ENCODE results near the gene R3HDM2.
A peak's percentile ranks its signal among the peaks of the same experiment; 100 is the strongest.

Gene R3HDM2

GRCh38 chr12:57430931-57431566 is at the start of gene R3HDM2:
TSS of gene R3HDM2 (minus strand) at chr12:57431043. CDS start at chr12:57310428, 120,615 bp downstream.
- DNase-seq (ENCODE audit: low read depth in 2 of 2, low spot score in 1 of 2) = peak; percentile 93 to 94

- no peak for DNase-seq (ENCODE audit: low read depth in 2 of 2, low spot score in 1 of 2)
Observed at GRCh38 chr12:57479376-57480115, 48.7 kb upstream of the R3HDM2 start, which contains the start of gene ARHGAP9. TSS of gene ARHGAP9 (minus strand) at chr12:57479866. CDS start at chr12:57479406, 460 bp downstream.

GRCh38 chr12:57479043-57479375 is 48.2 kb upstream of the R3HDM2 start:
- no peak for DNase-seq (ENCODE audit: low read depth in 2 of 2, low spot score in 1 of 2)

GRCh38 chr12:57477710-57478681 is 47.2 kb upstream of the R3HDM2 start:
- DNase-seq (ENCODE audit: low read depth in 2 of 2, low spot score in 1 of 2) = no peak

- no peak for DNase-seq (ENCODE audit: low read depth in 2 of 2, low spot score in 1 of 2)
Observed at GRCh38 chr12:57476993-57477709, 46.3 kb upstream of the R3HDM2 start.

GRCh38 chr12:57476162-57476992 is 45.5 kb upstream of the R3HDM2 start:
- DNase-seq (ENCODE audit: low read depth in 2 of 2, low spot score in 1 of 2) = peak in 1 of 2 donors; percentile 54

- no peak for DNase-seq (ENCODE audit: low read depth in 2 of 2, low spot score in 1 of 2)
Observed at GRCh38 chr12:57475271-57476161, 44.7 kb upstream of the R3HDM2 start.

GRCh38 chr12:57474862-57475261 is 44.0 kb upstream of the R3HDM2 start:
- no peak for DNase-seq (ENCODE audit: low read depth in 2 of 2, low spot score in 1 of 2)

GRCh38 chr12:57474430-57474829 is 43.6 kb upstream of the R3HDM2 start:
- no peak for DNase-seq (ENCODE audit: low read depth in 2 of 2, low spot score in 1 of 2)

GRCh38 chr12:57473886-57474285 is 43.0 kb upstream of the R3HDM2 start:
- no peak for DNase-seq (ENCODE audit: low read depth in 2 of 2, low spot score in 1 of 2)

- no peak for DNase-seq (ENCODE audit: low read depth in 2 of 2, low spot score in 1 of 2)
Observed at GRCh38 chr12:57473392-57473791, 42.5 kb upstream of the R3HDM2 start.

- DNase-seq (ENCODE audit: low read depth in 2 of 2, low spot score in 1 of 2) = no peak
Observed at GRCh38 chr12:57472391-57472790, 41.5 kb upstream of the R3HDM2 start.

- no peak for DNase-seq (ENCODE audit: low read depth in 2 of 2, low spot score in 1 of 2)
Observed at GRCh38 chr12:57471661-57472060, 40.8 kb upstream of the R3HDM2 start.

- no peak for DNase-seq (ENCODE audit: low read depth in 2 of 2, low spot score in 1 of 2)
Observed at GRCh38 chr12:57470970-57471656, 40.3 kb upstream of the R3HDM2 start.

GRCh38 chr12:57470286-57470969 is 39.6 kb upstream of the R3HDM2 start:
- DNase-seq (ENCODE audit: low read depth in 2 of 2, low spot score in 1 of 2) = no peak

GRCh38 chr12:57469296-57470164 is 38.7 kb upstream of the R3HDM2 start:
- DNase-seq (ENCODE audit: low read depth in 2 of 2, low spot score in 1 of 2) = no peak

GRCh38 chr12:57467915-57468314 is 37.1 kb upstream of the R3HDM2 start:
- no peak for DNase-seq (ENCODE audit: low read depth in 2 of 2, low spot score in 1 of 2)

Data from stimulated activated CD8-positive, alpha-beta memory T cell treated with anti-CD3 and anti-CD28 coated beads, Interleukin-4, amount 100 ng/mL, for 4 hours (primary cell).